Tibial nerve (tissue), 4 donors: Measurements from ENCODE around the gene MTFR1L.

Experiments
- CTCF ChIP-seq, 5 experiments: fragments of 200-600 bp in 3 of 5; fragments of 450-650 bp in 2 of 5; sonication (generic) in 3 of 5; IDR thresholded peaks; one replicate each; pipeline ENCODE4 v1.5.1; 2016 to 2019; ENCODE audit warnings: antibody characterized with exemption in 5 of 5, mild to moderate bottlenecking in 3 of 5, moderate library complexity in 2 of 5
- EP300 ChIP-seq, 2 donors: sonication (generic); formaldehyde crosslinking; IDR thresholded peaks; one replicate each; pipeline ENCODE4 v1.6.1; 2017; ENCODE audit warnings: antibody characterized with exemption in 2 of 2, mild to moderate bottlenecking in 1 of 2

GRCh38 chr1:25825605-25826004 lies 5.9 kb downstream of the MTFR1L start:
- TF ChIP-seq EP300 (IDR thresholded peaks at IDR 0.05) (no peak), CTCF (IDR thresholded peaks at IDR 0.05) (no peak)
